Peyer's patch (tissue), 4 donors: ENCODE data around the gene B4GALT5. TPM values are rescaled to one million over a fixed set of nuclear protein-coding genes. Genes with fewer than 3 reads are reported as not detected.

Experiments used
- DNase-seq, 3 donors: peaks; one replicate each; pipeline ENCODE4 v3.0.0-alpha.2; 2017 to 2019
- H3K27ac ChIP-seq, 4 donors: fragments of 200-600 bp; sonication (generic); one replicate each; pipeline ENCODE4 v1.5.1; 2016 to 2019
- H3K27me3 ChIP-seq, 2 donors: fragments of 200-600 bp; sonication (generic); one replicate each; pipeline ENCODE4 v1.5.1; 2019
- H3K36me3 ChIP-seq, 3 donors: fragments of 200-600 bp; sonication (generic); one replicate each; pipeline ENCODE4 v1.5.1; 2016 to 2019
- H3K4me1 ChIP-seq, 4 donors: fragments of 200-600 bp; sonication (generic); one replicate each; pipeline ENCODE4 v1.5.1; 2016 to 2019
- H3K4me3 ChIP-seq, 4 donors: fragments of 200-600 bp; sonication (generic); 1 replicate in 3 of 4; 2 replicates in 1 of 4; pipeline ENCODE4 v1.5.1; 2016 to 2019; ENCODE audit warnings: mild to moderate bottlenecking in 1 of 4
- H3K9me3 ChIP-seq, 4 donors: fragments of 200-600 bp; sonication (generic); one replicate each; pipeline ENCODE4 v1.5.1; 2016 to 2019; ENCODE audit warnings: mild to moderate bottlenecking in 1 of 4
- POLR2A ChIP-seq, 2 donors: fragments of 450-650 bp; IDR thresholded peaks; one replicate each; pipeline ENCODE4 v1.5.1; 2017; ENCODE audit warnings: antibody characterized with exemption in 2 of 2, mild to moderate bottlenecking in 2 of 2, moderate library complexity in 2 of 2
- total RNA-seq, 4 donors: library from RNA; depleted of rRNA; stranded (reverse); fragments of >200 nt; gene quantifications; one replicate each; pipeline ENCODE4 v1.1.0, GENCODE V29; 2016
- TF ChIP-seq, protein P1 (sequence below), 6 experiments: fragments of 450-650 bp in 4 of 6; fragments of 200-600 bp in 2 of 6; sonication (generic) in 1 of 6; IDR thresholded peaks; one replicate each; pipeline ENCODE4 v1.5.1; 2017 to 2019; ENCODE audit warnings: antibody characterized with exemption in 6 of 6, mild to moderate bottlenecking in 3 of 6, moderate library complexity in 1 of 6

B4GALT5 gene
- total RNA-seq, 4 donors from 2014 or later = 8.3 to 24.5 (median 19.3) TPM

DNA sequence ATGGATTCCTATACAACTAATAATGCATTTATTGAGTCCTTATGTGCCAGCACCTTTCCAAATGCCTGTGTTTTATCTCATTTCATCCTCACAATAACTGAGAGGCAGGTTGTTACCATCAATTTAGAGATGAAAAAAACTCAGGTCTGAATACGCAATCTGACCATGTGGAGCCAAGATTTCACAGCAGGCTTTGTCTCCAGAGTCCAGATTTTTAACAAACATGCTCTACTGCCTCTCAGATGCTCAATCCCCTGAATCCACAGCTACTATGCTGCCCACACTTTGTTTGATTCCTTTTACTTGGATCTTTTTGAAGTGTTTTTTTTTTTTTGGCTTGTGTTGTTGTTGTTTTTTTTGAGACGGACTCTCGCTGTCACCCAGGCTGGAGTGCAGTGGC is 46.8 kb downstream of the B4GALT5 start:
- H3K4me3 ChIP-seq = no peak overlapping the region
- H3K36me3 ChIP-seq = no peaks in the 10 kb centered on the region
- H3K27ac ChIP-seq = no peak overlapping the region
- no peak for TF ChIP-seq POLR2A (IDR thresholded peaks at IDR 0.05)
- TF ChIP-seq, protein P1, sequence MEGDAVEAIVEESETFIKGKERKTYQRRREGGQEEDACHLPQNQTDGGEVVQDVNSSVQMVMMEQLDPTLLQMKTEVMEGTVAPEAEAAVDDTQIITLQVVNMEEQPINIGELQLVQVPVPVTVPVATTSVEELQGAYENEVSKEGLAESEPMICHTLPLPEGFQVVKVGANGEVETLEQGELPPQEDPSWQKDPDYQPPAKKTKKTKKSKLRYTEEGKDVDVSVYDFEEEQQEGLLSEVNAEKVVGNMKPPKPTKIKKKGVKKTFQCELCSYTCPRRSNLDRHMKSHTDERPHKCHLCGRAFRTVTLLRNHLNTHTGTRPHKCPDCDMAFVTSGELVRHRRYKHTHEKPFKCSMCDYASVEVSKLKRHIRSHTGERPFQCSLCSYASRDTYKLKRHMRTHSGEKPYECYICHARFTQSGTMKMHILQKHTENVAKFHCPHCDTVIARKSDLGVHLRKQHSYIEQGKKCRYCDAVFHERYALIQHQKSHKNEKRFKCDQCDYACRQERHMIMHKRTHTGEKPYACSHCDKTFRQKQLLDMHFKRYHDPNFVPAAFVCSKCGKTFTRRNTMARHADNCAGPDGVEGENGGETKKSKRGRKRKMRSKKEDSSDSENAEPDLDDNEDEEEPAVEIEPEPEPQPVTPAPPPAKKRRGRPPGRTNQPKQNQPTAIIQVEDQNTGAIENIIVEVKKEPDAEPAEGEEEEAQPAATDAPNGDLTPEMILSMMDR (IDR thresholded peaks at IDR 0.05) = no peak
- H3K27me3 ChIP-seq = no peaks in the 10 kb centered on the region
- peaks cover 0 to 31% (median 2%) of the 10 kb centered on the region in 4 donors for H3K4me1 ChIP-seq
- no peak for DNase-seq
- no peaks in the 10 kb centered on the region for H3K9me3 ChIP-seq

DNA sequence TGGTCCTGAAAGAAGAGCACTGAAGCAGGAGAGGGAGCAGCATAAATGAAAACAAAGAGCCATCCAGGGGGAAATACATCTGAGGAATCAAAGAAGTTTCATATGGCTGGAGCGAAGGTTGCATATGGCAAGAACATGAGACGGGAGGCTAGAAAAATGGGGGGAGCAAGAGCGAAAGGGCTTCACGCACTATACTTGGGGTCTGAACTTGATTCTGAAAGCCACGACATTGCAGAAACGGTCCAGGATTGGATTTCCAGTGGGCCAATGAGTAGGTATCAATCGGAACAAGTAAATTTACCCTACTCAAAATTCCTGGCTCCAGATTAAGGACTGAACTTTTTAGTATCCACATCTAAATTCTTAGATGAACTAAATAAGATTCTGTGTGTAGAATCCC is 47.9 kb downstream of the B4GALT5 start:
- TF ChIP-seq, protein P1 (IDR thresholded peaks at IDR 0.05) = no peak
- no peak for TF ChIP-seq POLR2A (IDR thresholded peaks at IDR 0.05)
- Histone ChIP-seq H3K36me3 (no peaks in the 10 kb centered on the region), H3K4me1 (peaks cover 0 to 26% (median 2%) of the 10 kb centered on the region in 4 donors), H3K4me3 (no peak overlapping the region), H3K9me3 (no peaks in the 10 kb centered on the region), H3K27ac (no peak overlapping the region), H3K27me3 (no peaks in the 10 kb centered on the region)
- no peak for DNase-seq

- no peak for DNase-seq
Observed at GRCh38 chr20:49664612-49665313, 48.9 kb downstream of the B4GALT5 start.

GRCh38 chr20:49663112-49663511 is 50.6 kb downstream of the B4GALT5 start:
- Histone ChIP-seq H3K27me3 (no peaks in the 10 kb centered on the region), H3K36me3 (no peaks in the 10 kb centered on the region), H3K4me3 (no peak overlapping the region), H3K27ac (no peak overlapping the region), H3K9me3 (no peaks in the 10 kb centered on the region), H3K4me1 (peaks cover 0 to 23% (median 0%) of the 10 kb centered on the region in 4 donors)
- no peak for TF ChIP-seq POLR2A (IDR thresholded peaks at IDR 0.05)
- TF ChIP-seq, protein P1 (IDR thresholded peaks at IDR 0.05) = no peak
- DNase-seq = no peak

More at GRCh38 chr20:49664612-49665313, 48.9 kb downstream of the B4GALT5 start:
- Histone ChIP-seq H3K27ac (no peak overlapping the region), H3K36me3 (no peaks in the 10 kb centered on the region), H3K9me3 (no peaks in the 10 kb centered on the region), H3K27me3 (no peaks in the 10 kb centered on the region), H3K4me3 (no peak overlapping the region), H3K4me1 (peaks cover 0 to 25% (median 2%) of the 10 kb centered on the region in 4 donors)
- TF ChIP-seq POLR2A (IDR thresholded peaks at IDR 0.05) = no peak

GRCh38 chr20:49661560-49662329 is 51.9 kb downstream of the B4GALT5 start:
- Histone ChIP-seq H3K9me3 (no peaks in the 10 kb centered on the region), H3K27ac (no peak overlapping the region), H3K27me3 (no peaks in the 10 kb centered on the region), H3K4me3 (no peak overlapping the region), H3K36me3 (no peaks in the 10 kb centered on the region), H3K4me1 (peaks cover 0 to 29% (median 0%) of the 10 kb centered on the region in 4 donors)
- TF ChIP-seq, protein P1 (IDR thresholded peaks at IDR 0.05) = no peak
- no peak for TF ChIP-seq POLR2A (IDR thresholded peaks at IDR 0.05)
- no peak for DNase-seq

- no peak for DNase-seq
- Histone ChIP-seq H3K9me3 (no peaks in the 10 kb centered on the region), H3K36me3 (peaks cover 0 to 7% (median 0%) of the 10 kb centered on the region in 3 donors), H3K27ac (no peak overlapping the region), H3K27me3 (no peaks in the 10 kb centered on the region), H3K4me1 (peaks cover 0 to 32% (median 0%) of the 10 kb centered on the region in 4 donors), H3K4me3 (no peak overlapping the region)
- TF ChIP-seq POLR2A (IDR thresholded peaks at IDR 0.05) = no peak
- TF ChIP-seq, protein P1 (IDR thresholded peaks at IDR 0.05) = no peak
Observed at GRCh38 chr20:49660912-49661311, 52.8 kb downstream of the B4GALT5 start.
